Measurements from ENCODE around the gene SEZ6.

DNA sequence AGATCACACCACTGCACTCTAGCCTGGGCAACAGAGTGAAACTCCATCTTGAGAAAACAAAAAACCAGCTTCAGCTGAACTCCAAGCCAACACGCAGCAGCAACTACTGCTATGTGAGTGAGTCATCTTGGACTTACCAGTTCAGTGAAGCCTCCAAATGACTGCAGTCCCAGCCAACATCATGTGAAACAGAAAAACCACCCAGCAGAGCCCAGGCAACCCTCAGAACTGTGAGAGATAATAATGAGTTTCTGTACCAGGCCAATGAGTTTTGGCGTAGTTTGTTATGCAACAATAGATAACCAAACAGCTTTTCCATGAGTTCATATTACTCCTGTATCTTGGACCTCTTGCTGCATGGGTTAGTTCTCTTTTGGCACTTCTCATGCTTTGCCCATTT is 77.8 kb downstream of the SEZ6 start:
- TF ChIP-seq ZNF837 (tag by site-specific recombination; IDR thresholded peaks at IDR 0.05) = no peak
- no peak for TF ChIP-seq ZBTB1 (tag by site-specific recombination; IDR thresholded peaks at IDR 0.05)
- no peak for TF ChIP-seq BCL11B (tag by site-specific recombination; IDR thresholded peaks at IDR 0.05; ENCODE audit: low read depth)
- TF ChIP-seq, protein P1, sequence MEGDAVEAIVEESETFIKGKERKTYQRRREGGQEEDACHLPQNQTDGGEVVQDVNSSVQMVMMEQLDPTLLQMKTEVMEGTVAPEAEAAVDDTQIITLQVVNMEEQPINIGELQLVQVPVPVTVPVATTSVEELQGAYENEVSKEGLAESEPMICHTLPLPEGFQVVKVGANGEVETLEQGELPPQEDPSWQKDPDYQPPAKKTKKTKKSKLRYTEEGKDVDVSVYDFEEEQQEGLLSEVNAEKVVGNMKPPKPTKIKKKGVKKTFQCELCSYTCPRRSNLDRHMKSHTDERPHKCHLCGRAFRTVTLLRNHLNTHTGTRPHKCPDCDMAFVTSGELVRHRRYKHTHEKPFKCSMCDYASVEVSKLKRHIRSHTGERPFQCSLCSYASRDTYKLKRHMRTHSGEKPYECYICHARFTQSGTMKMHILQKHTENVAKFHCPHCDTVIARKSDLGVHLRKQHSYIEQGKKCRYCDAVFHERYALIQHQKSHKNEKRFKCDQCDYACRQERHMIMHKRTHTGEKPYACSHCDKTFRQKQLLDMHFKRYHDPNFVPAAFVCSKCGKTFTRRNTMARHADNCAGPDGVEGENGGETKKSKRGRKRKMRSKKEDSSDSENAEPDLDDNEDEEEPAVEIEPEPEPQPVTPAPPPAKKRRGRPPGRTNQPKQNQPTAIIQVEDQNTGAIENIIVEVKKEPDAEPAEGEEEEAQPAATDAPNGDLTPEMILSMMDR (tag by site-specific recombination; IDR thresholded peaks at IDR 0.05) = no peak
- TF ChIP-seq ZNF660 (tag by site-specific recombination; IDR thresholded peaks at IDR 0.05) = no peak
